AG09309 (cell line): ENCODE results near the gene SRRM4.

Source experiments
- DNase-seq: peaks from one replicate; pipeline ENCODE4 v3.0.0-alpha.2; 2010; ENCODE audit warnings: low read depth
- H3K4me3 ChIP-seq: 2 replicates; pipeline ENCODE4 v1.5.1; 2011; ENCODE audit warnings: mild to moderate bottlenecking, low read depth, low read length, moderate library complexity; ENCODE audit not compliant: control insufficient read depth
- TF ChIP-seq, protein P1 (sequence below): IDR thresholded peaks from 2 replicates; pipeline ENCODE4 v1.5.1; 2011; ENCODE audit warnings: mild to moderate bottlenecking, low read depth, low read length, inconsistent platforms; ENCODE audit not compliant: insufficient read depth, control insufficient read depth; ENCODE audit errors: missing control alignments

The SRRM4 gene

DNA sequence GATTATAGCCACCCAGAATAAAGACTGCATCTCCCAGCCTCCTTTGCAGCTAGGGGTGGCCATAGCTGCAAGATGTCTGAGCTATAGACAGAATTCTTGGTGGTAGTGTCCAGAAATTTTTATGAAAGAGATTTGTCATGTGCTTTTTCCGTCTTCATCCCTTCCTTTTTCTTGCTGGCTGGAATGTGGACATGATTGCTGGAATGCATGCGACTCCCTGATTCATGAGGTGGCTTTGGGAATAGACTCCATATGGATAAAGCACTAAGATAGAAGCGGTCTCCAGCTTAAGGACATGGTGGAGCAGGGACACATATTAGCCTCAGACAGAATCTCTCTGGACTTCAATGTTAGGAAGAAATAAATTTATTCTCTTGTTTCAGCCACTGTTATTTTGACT lies 187.4 kb downstream of the SRRM4 start:
- H3K4me3 ChIP-seq = no peak overlapping the region
- DNase-seq = no peak
- TF ChIP-seq, protein P1, sequence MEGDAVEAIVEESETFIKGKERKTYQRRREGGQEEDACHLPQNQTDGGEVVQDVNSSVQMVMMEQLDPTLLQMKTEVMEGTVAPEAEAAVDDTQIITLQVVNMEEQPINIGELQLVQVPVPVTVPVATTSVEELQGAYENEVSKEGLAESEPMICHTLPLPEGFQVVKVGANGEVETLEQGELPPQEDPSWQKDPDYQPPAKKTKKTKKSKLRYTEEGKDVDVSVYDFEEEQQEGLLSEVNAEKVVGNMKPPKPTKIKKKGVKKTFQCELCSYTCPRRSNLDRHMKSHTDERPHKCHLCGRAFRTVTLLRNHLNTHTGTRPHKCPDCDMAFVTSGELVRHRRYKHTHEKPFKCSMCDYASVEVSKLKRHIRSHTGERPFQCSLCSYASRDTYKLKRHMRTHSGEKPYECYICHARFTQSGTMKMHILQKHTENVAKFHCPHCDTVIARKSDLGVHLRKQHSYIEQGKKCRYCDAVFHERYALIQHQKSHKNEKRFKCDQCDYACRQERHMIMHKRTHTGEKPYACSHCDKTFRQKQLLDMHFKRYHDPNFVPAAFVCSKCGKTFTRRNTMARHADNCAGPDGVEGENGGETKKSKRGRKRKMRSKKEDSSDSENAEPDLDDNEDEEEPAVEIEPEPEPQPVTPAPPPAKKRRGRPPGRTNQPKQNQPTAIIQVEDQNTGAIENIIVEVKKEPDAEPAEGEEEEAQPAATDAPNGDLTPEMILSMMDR = no peak

DNA sequence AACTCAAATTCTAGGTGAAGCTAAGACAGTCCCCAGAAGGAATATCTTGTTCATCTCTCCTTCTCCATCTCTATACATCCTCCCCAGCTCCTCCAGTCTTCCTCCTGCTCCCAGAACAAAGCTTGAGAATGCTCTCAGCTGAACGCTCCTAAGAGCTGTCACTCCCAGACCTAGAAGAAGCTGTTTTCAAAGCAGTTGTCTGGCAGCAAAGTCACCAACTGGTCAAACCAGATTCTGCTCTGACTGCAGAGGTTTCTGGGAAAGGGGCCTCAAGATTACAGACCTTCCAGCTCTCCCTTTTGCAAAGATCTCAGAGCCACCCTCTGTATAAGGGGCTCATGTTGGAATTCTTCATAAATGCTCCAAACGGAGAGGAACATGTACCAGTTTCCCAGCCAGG lies 187.8 kb downstream of the SRRM4 start:
- no peak overlapping the region for H3K4me3 ChIP-seq
- DNase-seq = no peak
- TF ChIP-seq, protein P1 = no peak

DNA sequence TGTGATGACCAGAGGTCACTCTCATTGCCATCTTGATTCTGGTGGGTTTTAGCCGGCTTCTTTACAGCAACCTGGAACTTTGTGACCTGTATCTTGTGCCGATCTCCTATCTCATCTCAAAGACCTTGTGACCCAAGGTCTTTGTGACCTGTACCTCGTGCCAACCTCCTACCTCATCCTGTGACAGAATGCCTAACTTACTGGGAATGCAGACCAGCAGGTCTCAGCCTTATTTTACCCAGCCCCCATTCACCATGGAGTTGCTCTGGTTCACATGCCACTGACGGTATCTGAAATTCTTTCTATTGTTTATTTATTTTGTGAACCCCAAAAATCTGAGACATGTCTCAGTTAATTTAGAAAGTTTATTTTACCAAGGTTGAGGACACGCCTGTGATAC lies 189.9 kb downstream of the SRRM4 start:
- DNase-seq = no peak
- TF ChIP-seq, protein P1 = no peak

DNA sequence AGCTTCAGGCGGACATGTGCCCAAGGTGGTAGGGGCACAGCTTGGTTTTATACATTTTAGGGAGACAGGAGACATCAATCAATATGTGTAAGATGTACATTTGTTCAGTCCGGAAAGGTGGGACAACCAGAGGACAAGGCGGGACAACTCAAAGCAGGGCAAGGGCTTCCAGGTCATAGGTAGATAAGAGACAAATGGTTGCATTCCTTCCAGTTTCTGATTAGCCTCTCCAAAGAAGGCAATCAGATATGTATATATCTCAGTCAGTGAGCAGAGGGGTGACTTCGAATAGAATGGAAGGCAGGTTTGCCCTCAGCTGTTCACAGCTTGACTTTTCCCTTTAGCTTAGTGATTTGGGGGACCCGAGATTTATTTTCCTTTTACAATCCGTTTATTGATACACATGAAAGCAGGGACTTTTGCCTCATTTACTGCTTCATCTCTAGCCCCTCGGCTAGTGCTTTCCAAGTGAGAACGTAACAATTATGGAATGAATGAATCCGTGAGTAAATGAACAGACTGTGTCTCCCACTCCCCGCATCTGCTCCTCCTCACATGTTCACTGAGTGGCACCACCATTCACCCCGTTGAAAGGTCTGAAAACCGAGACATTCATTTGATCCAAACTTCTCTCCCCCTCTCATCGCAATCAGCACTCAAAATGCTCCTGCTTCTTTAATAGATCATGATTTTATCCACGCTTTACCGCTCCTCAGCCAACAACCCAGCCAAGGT lies 190.5 kb downstream of the SRRM4 start:
- no peak overlapping the region for H3K4me3 ChIP-seq
- DNase-seq = no peak
- TF ChIP-seq, protein P1 = no peak

More for the DNA sequence above, 189.9 kb downstream of the SRRM4 start:
- no peak overlapping the region for H3K4me3 ChIP-seq

DNA sequence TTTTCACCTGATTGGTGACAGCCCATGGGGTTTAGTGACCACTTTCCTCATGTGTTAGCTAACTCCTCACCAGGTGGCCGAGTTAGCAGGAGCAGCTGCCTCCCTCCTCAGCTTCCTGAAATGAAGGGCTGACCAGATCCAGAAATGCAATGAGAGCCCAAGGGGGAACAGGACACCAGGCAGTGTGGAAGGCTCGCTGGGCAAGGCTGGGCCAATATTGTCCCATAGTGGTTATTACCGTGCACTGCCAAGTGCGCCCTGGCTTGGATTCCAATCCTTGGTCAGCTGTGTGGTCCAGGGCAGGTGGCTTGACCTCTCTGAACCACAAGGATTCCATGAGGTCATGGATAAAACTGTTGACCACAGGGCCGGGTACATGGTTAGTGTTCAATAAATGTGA lies 193.7 kb downstream of the SRRM4 start:
- TF ChIP-seq, protein P1 = no peak
- H3K4me3 ChIP-seq = no peak overlapping the region
- DNase-seq = no peak

DNA sequence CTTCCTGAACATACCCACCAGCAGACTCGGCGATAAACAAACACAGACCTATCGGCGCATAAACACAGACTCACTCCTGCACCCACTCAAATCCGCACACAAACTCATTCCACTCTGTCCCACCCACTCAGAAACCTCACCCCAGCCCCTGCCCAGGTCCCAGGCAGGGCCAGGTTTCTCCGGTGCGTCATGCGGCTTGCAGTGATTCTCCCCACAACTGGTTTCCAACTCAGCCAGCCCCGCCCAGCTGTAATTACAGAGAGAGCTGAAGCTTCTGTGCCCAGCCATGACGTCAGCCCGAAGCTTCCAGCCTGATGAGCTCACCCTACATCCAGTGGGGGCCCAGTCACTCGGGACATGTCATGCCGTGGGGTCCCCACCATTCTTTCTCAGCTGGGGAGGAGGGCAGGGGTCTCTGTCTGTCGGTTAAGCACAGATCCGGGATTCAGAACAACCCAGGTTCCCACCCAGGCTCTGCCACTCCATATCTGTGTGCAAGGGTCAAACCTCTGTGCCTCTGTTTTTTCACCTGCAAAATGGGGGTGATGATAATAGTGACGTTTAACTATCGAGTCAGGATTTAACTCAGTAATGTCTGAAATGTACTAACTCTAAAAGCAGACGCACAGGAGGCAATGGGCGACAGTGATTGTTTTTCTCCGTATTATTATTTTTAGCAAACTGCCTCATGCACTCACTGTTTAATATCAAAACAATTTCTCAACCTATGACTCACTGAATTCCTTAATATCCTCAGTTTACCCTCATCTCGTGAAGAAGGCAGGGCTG lies 195.1 kb downstream of the SRRM4 start:
- no peak for DNase-seq
- TF ChIP-seq, protein P1 = no peak
- H3K4me3 ChIP-seq = no peak overlapping the region
